ENCODE results near the gene HOATZ. TPM values are rescaled to one million over a fixed set of nuclear protein-coding genes. Genes with fewer than 3 reads are reported as not detected.
A peak's percentile ranks its signal among the peaks of the same experiment; 100 is the strongest.

Gene HOATZ
- total and polyA plus RNA-seq, 2 donors, result not detected

DNA sequence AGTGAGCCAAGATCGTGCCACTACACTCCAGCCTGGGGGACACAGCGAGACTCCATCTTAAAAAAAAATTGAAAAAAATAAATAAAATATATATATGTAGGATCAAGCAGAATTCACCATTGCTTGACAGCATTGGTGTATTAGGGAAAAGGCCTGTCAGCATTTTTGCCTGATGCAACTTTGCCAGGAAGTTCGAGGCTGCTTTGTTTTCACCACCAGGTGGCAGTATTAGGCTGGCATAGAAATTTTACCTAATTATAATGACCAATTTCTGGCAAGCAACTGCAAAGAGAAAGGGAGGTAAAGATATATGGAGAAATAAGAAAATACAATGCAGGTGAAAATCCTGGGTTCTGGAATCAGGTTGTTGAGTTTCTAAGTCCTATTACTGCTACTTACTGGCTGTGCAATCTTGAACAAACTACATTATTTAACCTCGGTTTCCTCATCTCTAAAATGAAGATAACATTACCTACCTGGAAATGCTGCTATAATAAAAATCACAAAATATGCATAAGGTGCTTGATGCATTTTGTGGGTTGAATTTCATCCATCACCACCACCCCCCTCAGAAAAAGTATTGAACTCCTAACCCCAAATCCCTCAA, 50.6 kb downstream of the HOATZ start:
- Histone ChIP-seq H3K4me3 (ENCODE audit: low read depth, low read length) (no peak overlapping the region), H3K36me3 (ENCODE audit: insufficient read depth) (no peaks in the 10 kb centered on the region), H3K27ac (ENCODE audit: low read depth) (no peak overlapping the region), H3K4me1 (ENCODE audit: insufficient read depth) (no peaks in the 10 kb centered on the region)
- no peak for DNase-seq (ENCODE audit: extremely low spot score)
- WGBS, result 71% methylated on average over 4 of the region's 4 CpGs

DNA sequence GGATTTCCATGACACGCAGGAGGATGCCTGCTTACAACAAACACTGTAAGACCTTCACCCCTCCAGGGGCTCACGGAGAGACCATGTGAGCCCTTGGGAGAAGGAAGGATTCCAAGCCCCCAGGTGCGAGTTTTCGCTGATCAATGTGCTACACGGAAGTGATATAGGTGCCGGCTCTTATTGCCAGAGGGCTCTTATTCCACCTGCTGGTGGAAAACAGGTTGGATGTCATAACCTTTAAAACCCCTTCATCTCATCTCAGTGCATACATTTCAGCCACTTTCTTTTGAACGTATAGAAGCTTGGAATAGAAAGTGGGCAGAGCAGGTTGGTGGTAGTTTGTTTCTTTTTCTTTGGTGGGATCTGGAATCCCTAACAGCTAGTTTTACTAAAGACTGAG, 51.7 kb downstream of the HOATZ start:
- no peaks in the 10 kb centered on the region for H3K4me1 ChIP-seq (ENCODE audit: insufficient read depth)
- no peak for DNase-seq (ENCODE audit: extremely low spot score)
- H3K27ac ChIP-seq (ENCODE audit: low read depth), result no peak overlapping the region
- H3K36me3 ChIP-seq (ENCODE audit: insufficient read depth), result no peaks in the 10 kb centered on the region
- 85% methylated on average over 7 of the region's 7 CpGs for WGBS
- no peak overlapping the region for H3K4me3 ChIP-seq (ENCODE audit: low read depth, low read length)

DNA sequence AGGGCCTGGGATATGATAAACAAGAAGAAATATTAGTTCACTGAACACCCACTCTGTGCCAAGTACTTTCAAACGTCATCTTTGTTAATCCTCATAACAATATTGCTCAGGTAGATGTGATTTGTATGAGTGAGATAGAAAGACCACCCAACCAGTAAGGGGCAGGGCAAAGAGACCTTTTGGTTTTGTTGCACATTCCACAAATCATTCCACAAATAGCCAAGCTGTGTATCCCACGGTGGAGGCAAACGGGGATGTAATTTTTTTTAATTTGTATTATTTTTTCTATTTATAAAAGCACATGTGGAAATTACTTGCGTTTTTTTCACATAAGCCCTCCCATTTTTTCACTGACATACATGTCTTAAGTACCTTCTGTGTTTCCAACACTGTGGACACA, 54.9 kb downstream of the HOATZ start:
- no peak for DNase-seq (ENCODE audit: extremely low spot score)
- WGBS, result 55% methylated on average over 4 of the region's 4 CpGs
- H3K36me3 ChIP-seq (ENCODE audit: insufficient read depth), result no peaks in the 10 kb centered on the region
- no peaks in the 10 kb centered on the region for H3K4me1 ChIP-seq (ENCODE audit: insufficient read depth)
- H3K4me3 ChIP-seq (ENCODE audit: low read depth, low read length), result no peak overlapping the region
- no peak overlapping the region for H3K27ac ChIP-seq (ENCODE audit: low read depth)

DNA sequence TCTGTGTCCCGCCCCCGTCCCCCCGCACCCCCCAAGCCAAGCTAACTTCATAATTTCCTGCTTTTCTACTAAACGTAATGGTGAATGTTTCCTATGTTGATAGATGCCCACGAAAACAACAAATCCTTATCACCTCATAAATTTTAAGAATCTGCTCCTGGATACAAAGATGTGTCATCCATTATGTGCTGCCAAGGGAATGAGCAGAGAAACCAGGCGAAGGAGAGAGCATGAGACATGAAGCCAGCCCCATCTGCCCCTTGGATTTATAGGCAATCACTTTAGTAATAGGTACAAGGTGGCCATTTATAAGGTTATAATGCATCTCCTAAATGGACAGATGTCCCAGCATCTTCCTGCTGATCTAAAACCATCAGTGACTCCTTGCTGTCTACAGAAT, 56.2 kb downstream of the HOATZ start:
- Histone ChIP-seq H3K4me3 (ENCODE audit: low read depth, low read length) (no peak overlapping the region), H3K36me3 (ENCODE audit: insufficient read depth) (no peaks in the 10 kb centered on the region), H3K4me1 (ENCODE audit: insufficient read depth) (no peaks in the 10 kb centered on the region), H3K27ac (ENCODE audit: low read depth) (no peak overlapping the region)
- 58% methylated on average over 6 of the region's 6 CpGs for WGBS
- DNase-seq (ENCODE audit: extremely low spot score), result no peak

DNA sequence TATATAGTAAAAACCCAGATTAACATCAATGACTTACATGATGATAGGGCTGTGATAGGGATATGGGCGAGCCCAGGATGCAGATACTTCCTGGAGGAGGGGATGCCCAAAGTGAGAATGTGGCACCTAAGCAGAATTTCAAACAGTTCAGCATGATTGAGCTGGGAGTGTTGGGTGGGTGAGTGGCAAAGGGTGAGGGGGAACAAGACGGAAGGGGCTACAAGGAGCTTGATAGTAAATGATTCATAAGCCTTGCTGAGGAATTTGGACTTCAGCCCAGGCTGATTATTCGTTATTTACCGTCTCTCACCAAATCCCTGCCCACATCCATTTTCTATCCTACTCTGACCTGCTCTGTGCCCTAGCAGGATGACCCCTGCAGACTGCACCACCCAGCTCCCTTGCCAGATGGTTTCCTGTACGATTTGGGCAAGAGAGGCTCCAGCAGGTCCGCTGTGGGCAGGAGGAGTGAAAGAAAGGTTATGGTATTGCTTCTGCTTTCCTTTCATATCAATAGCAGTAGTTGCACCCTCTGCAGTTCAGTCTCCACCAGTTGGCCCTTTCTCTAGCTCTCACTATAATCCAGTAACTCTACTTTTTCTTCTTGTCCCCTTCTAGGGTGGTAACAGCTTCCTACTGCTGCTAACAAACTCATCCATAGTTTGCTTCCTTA, 57.4 kb downstream of the HOATZ start:
- Histone ChIP-seq H3K36me3 (ENCODE audit: insufficient read depth) (no peaks in the 10 kb centered on the region), H3K4me1 (ENCODE audit: insufficient read depth) (no peaks in the 10 kb centered on the region), H3K4me3 (ENCODE audit: low read depth, low read length) (no peak overlapping the region), H3K27ac (ENCODE audit: low read depth) (no peak overlapping the region)
- DNase-seq (ENCODE audit: extremely low spot score), result no peak
- 57% methylated on average over 6 of the region's 6 CpGs for WGBS

DNA sequence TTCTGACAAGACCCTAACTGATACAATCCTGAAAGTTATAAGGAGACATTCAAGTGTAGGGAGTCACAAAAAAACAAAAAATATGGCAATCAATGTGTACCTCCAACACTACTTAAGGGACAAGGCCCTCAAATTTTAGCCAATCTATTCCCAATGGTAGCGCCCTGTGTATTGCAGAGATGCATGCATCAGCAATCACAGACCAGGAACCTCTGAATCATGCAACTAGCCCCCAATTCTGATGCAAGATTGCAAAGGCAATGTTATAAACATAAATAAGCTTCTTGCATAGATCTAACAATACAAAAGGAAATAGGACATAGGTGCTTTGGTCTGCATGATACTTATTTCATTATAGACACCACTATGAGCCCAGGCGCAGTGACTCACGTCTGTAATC, 58.0 kb downstream of the HOATZ start:
- Histone ChIP-seq H3K27ac (ENCODE audit: low read depth) (no peak overlapping the region), H3K4me1 (ENCODE audit: insufficient read depth) (no peaks in the 10 kb centered on the region), H3K36me3 (ENCODE audit: insufficient read depth) (no peaks in the 10 kb centered on the region), H3K4me3 (ENCODE audit: low read depth, low read length) (no peak overlapping the region)
- DNase-seq (ENCODE audit: extremely low spot score), result no peak
- WGBS, result 99% methylated on average over 3 of the region's 3 CpGs

DNA sequence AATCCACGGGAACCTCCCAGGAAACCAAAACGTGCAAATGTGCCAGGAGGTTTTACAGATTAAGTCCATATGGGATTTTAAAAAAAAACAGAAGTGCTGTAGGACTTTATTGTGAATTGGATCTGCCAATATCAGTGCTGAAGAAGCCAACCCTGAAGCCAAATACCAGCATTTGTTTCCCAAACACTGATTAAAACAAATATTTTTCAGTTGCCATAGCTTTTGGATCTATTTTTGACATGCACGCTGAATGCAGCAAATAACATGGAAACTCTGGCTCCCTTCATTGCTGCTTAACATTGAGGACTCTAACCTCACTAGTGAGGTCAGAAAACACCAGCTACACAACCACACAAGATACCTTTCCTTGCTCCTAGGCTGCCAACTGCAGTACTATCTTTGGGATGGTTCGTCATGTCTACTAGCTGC, 59.3 kb downstream of the HOATZ start:
- WGBS, result 27% methylated on average over 4 of the region's 4 CpGs
- no peaks in the 10 kb centered on the region for H3K4me1 ChIP-seq (ENCODE audit: insufficient read depth)
- DNase-seq (ENCODE audit: extremely low spot score), result no peak
- no peak overlapping the region for H3K27ac ChIP-seq (ENCODE audit: low read depth)
- H3K36me3 ChIP-seq (ENCODE audit: insufficient read depth), result no peaks in the 10 kb centered on the region
- H3K4me3 ChIP-seq (ENCODE audit: low read depth, low read length), result no peak overlapping the region

DNA sequence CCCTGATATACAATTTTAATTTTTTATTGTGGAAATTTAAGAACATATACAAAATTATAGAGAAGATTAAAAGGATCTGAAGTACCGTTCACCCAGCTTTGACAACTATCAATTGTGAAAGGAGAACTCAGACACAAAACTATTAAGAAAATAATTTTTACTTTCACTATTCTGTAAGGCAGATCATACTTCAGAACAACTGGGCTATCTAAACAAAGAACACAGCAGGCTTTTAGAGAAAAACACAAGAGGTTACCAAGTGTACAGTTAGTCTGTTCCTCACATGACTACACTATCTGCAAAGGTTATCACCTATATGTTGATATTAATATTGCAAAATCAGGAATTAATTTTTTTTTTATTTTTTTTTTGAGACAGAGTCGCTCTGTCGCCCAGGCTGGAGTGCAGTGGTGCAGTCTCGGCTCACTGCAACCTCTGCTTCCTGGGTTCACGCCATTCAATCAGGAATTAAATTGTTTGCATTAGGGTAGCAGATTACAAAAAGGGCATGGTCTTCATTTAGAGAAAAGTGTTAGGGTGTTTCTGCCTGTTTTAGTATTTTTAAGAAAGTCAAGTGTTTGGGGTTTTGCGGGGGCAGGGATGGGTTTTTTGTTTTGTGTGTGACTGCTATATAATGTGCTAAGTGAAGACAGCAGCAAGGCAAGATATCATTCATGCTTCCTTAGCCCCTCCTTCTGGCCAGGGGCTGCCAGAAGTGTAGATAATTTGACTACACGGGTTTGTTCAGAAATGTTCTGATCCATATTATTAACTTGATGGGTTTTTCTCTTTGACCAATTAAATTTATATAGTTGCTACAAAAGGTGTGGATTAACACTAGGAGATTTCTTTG, 60.0 kb downstream of the HOATZ start:
- DNase-seq (ENCODE audit: extremely low spot score), result no peak

DNA sequence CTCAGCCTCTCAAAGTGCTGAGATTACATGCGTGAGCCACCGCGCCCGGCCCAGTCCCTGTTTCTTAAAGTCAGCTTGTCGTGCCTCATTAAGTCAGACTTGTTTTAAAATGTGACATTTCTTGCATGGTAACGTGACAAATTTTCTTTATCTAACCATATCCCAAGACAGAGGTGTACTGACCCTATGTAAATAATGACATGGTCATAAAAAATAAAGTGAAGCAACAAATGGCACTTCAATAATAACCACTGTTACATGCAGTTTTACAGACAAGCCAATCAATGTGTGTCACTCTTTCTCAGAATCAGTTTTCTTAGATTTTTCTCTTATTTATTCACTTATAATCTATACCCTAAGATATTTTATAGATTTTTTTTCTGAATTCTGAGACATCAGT, 61.2 kb downstream of the HOATZ start:
- 90% methylated on average over 6 of the region's 6 CpGs for WGBS
- no peaks in the 10 kb centered on the region for H3K36me3 ChIP-seq (ENCODE audit: insufficient read depth)
- no peaks in the 10 kb centered on the region for H3K4me1 ChIP-seq (ENCODE audit: insufficient read depth)
- H3K27ac ChIP-seq (ENCODE audit: low read depth), result no peak overlapping the region
- no peak overlapping the region for H3K4me3 ChIP-seq (ENCODE audit: low read depth, low read length)
- DNase-seq (ENCODE audit: extremely low spot score), result no peak

More for the DNA sequence above, 60.0 kb downstream of the HOATZ start:
- Histone ChIP-seq H3K36me3 (ENCODE audit: insufficient read depth) (no peaks in the 10 kb centered on the region), H3K4me1 (ENCODE audit: insufficient read depth) (no peaks in the 10 kb centered on the region), H3K27ac (ENCODE audit: low read depth) (no peak overlapping the region), H3K4me3 (ENCODE audit: low read depth, low read length) (no peak overlapping the region)
- 41% methylated on average over 7 of the region's 7 CpGs for WGBS

DNA sequence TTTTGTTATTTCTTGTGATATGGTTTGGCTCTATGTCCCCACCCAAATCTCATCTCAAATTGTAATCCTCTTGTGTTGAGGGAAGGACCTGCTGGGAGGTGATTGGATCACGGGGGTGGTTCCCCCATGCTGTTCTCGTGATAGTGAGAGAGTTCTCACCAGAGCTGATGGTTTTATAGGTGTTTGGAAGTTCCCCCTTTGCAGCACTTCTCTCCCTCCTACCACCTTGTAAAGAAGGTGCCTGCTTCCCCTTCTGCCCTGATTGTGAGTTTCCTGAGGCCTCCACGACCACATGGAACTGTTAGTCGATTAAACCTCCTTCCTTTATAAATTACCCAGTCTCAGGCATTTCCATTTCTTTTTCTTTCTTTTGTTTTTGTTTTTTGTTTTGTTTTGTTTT, 63.2 kb downstream of the HOATZ start:
- H3K27ac ChIP-seq (ENCODE audit: low read depth), result no peak overlapping the region
- H3K4me1 ChIP-seq (ENCODE audit: insufficient read depth), result no peaks in the 10 kb centered on the region
- 86% methylated on average over 4 of the region's 4 CpGs for WGBS
- no peak overlapping the region for H3K4me3 ChIP-seq (ENCODE audit: low read depth, low read length)
- H3K36me3 ChIP-seq (ENCODE audit: insufficient read depth), result no peaks in the 10 kb centered on the region
- DNase-seq (ENCODE audit: extremely low spot score), result no peak

DNA sequence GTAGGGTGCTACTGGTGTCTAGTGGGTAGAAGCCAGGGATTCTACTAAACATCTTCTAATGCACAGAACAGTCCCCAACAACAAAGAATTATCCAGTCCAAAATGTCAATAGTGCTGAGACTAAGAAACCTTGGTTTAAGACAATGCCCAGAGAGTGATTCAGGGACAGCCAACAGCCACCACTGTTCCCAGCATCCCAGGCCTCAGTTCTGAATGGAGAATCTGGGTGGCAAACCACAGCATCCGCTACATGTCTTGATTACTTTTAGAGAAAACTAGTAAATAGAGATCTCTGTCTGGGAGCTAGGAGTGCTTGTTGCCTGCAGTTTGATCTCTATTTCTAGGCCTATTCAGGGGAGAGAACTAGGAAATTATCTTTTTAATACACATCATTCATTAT, 66.8 kb downstream of the HOATZ start:
- Histone ChIP-seq H3K4me3 (ENCODE audit: low read depth, low read length) (no peak overlapping the region), H3K36me3 (ENCODE audit: insufficient read depth) (no peaks in the 10 kb centered on the region), H3K4me1 (ENCODE audit: insufficient read depth) (peaks cover 2% of the 10 kb centered on the region), H3K27ac (ENCODE audit: low read depth) (no peak overlapping the region)
- DNase-seq (ENCODE audit: extremely low spot score), result no peak
- 98% methylated on average over 1 of the region's 1 CpG for WGBS

DNA sequence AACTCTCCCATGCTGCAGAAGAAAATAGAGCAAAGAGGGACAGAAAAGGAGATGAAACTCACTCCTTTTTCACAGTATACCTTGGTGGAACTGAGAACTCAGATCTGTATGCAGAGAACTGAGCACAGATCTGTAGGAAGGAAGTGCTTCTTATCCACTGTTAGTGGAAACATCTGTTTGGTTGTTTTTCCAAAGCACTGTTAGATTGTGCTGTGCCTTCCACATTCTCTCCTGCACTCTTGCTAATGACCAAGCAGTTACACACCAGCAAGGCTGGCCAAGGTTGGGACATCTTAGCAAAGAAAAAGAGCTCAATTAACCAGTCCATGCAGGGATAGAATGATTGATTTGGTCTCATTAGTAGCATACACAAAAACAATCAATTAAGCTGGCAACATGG, 67.6 kb downstream of the HOATZ start:
- H3K36me3 ChIP-seq (ENCODE audit: insufficient read depth), result no peaks in the 10 kb centered on the region
- H3K4me1 ChIP-seq (ENCODE audit: insufficient read depth), result peaks cover 2% of the 10 kb centered on the region
- DNase-seq (ENCODE audit: extremely low spot score), result no peak
- H3K27ac ChIP-seq (ENCODE audit: low read depth), result no peak overlapping the region
- H3K4me3 ChIP-seq (ENCODE audit: low read depth, low read length), result no peak overlapping the region

DNA sequence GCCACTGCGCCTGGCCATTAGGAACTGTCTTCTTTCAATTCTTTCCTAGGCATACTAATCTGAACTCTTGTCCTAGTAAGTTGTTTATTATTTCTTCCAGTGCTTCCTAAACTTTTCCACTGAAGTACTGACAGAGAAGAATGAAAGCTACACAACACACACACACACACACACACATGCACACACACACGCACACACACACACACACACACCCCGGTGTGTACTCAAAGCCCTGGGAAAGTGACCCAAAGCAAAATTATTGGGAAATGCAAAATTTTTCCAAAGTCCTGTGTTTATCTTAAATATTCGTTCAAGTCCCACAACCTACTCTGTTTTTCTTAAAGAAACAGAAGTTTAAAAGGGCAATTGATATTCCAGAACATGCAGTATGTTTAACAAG, 68.3 kb downstream of the HOATZ start:
- DNase-seq (ENCODE audit: extremely low spot score), result no peak
- peak overlapping the region; percentile 2 for H3K27ac ChIP-seq (ENCODE audit: low read depth)
- WGBS, result 58% methylated on average over 4 of the region's 4 CpGs

DNA sequence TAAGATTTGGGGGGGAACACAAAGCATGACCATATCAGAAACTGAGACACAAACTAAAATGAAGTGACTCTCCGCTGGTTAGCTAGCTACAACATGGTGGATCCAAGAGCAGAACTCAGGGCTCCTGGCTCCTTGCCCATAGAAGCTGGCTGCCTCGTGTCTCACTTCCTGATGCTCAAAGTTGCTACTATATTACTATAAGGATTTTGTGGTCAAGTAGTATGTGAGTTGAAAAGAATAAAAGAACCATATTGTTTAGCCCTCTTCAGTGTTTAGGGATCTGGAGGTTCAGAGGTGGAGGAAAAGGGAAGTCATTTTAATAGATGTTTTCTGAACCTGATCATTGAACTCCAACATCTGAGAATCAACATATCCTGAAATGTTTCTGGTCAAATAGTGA, 70.8 kb downstream of the HOATZ start:
- Histone ChIP-seq H3K36me3 (ENCODE audit: insufficient read depth) (no peaks in the 10 kb centered on the region), H3K4me1 (ENCODE audit: insufficient read depth) (peaks cover 2% of the 10 kb centered on the region), H3K27ac (ENCODE audit: low read depth) (no peak overlapping the region), H3K4me3 (ENCODE audit: low read depth, low read length) (no peak overlapping the region)
- WGBS, result 53% methylated on average over 2 of the region's 2 CpGs
- no peak for DNase-seq (ENCODE audit: extremely low spot score)

More for the DNA sequence above, 68.3 kb downstream of the HOATZ start:
- peaks cover 2% of the 10 kb centered on the region for H3K4me1 ChIP-seq (ENCODE audit: insufficient read depth)
- no peaks in the 10 kb centered on the region for H3K36me3 ChIP-seq (ENCODE audit: insufficient read depth)
- no peak overlapping the region for H3K4me3 ChIP-seq (ENCODE audit: low read depth, low read length)
